HepG2 (cell line): ENCODE data around the gene C11orf21. TPM values are rescaled to one million over a fixed set of nuclear protein-coding genes. Genes with fewer than 3 reads are reported as not detected.

ENCODE experiments used
- ATAC-seq: fragments of 200-7000 bp; cut with Tn5 transposase; 3 replicates; pipeline ENCODE4 v1.9.1; 2020; ENCODE audit warnings: mild to moderate bottlenecking, moderate library complexity
- BruUV-seq: library from RNA; stranded (reverse); fragments of 400-500 nt; replicated peaks from 2 replicates; lab custom pipeline; 2021; lab: Mats Ljungman, UMichigan
- CTCF ChIA-PET: fragments of 300-600 bp; formaldehyde crosslinking; extraction: SDS; loops from one replicate; lab custom pipeline; 2021; ENCODE audit warnings: low total read pairs, inconsistent platforms, low intra/inter-chr PET ratio; lab: Yijun Ruan, JAX
- POLR2A ChIA-PET: fragments of 350-600 bp; sonication (Branson Sonifier 250); formaldehyde crosslinking; loops from one replicate; lab custom pipeline; 2020; ENCODE audit warnings: antibody characterized with exemption, inconsistent platforms; lab: Yijun Ruan, JAX
- DNase-seq: peaks from one replicate; pipeline ENCODE4 v3.0.0-alpha.2; 2015; ENCODE audit warnings: low spot score
- FAIRE-seq: peaks from 3 replicates; lab custom pipeline; 2011; peaks lifted over from hg19 to GRCh38; lab: Jason Lieb, UNC
- H2AFZ ChIP-seq: one replicate; pipeline ENCODE4 v1.6.1; 2011; ENCODE audit warnings: low read length, inconsistent platforms
- H3K27ac ChIP-seq: fragments of 300-600 bp; 3 replicates; pipeline ENCODE4 v1.8.0; 2011; ENCODE audit warnings: mixed run types, mild to moderate bottlenecking, mixed read lengths, low read length, inconsistent platforms; ENCODE audit not compliant: insufficient read depth; ENCODE audit errors: extremely low read length
- H3K27me3 ChIP-seq, 2 experiments: fragments of 200-600 bp in 1 of 2; 2 replicates in 1 of 2; 3 replicates in 1 of 2; pipeline versions ENCODE4 v1.6.0 to v1.8.0; 2011; ENCODE audit warnings: low read length in 2 of 2, mild to moderate bottlenecking in 2 of 2, moderate library complexity in 2 of 2, inconsistent platforms in 1 of 2; ENCODE audit not compliant: insufficient read depth in 2 of 2, control insufficient read depth in 1 of 2
- H3K36me3 ChIP-seq, 2 experiments: fragments of 200-600 bp in 1 of 2; replicated peaks in 1 of 2; 2 replicates in 1 of 2; 3 replicates in 1 of 2; pipeline versions ENCODE4 v1.5.1 to v1.8.0; 2011; ENCODE audit warnings: low read length in 2 of 2, inconsistent platforms in 1 of 2; ENCODE audit not compliant: insufficient read depth in 2 of 2, control insufficient read depth in 1 of 2
- H3K4me1 ChIP-seq: 2 replicates; pipeline ENCODE4 v1.5.1; 2012; ENCODE audit warnings: low read length, inconsistent platforms; ENCODE audit not compliant: insufficient read depth
- H3K4me2 ChIP-seq: 2 replicates; pipeline ENCODE4 v1.6.0; 2011; ENCODE audit warnings: low read depth, low read length, inconsistent platforms
- H3K4me3 ChIP-seq, 3 experiments: fragments of 200-600 bp in 1 of 3; sonication (generic), shearing (Covaris generic) in 1 of 3; replicated peaks in 1 of 3; 2 replicates each; pipeline ENCODE4 v1.5.1; 2011 to 2016; ENCODE audit warnings: low read length in 3 of 3, inconsistent platforms in 2 of 3, low read depth in 2 of 3, mild to moderate bottlenecking in 2 of 3, control low read depth in 1 of 3, mixed read lengths in 1 of 3; ENCODE audit not compliant: insufficient read depth in 1 of 3
- H3K79me2 ChIP-seq: one replicate; pipeline ENCODE4 v1.6.1; 2011; ENCODE audit warnings: low read length, inconsistent platforms; ENCODE audit not compliant: insufficient read depth
- H3K9ac ChIP-seq: 2 replicates; pipeline ENCODE4 v1.6.0; 2011; ENCODE audit warnings: mild to moderate bottlenecking, low read depth, low read length, inconsistent platforms; ENCODE audit not compliant: insufficient read depth
- H3K9me3 ChIP-seq: 2 replicates; pipeline ENCODE4 v1.5.1; 2012; ENCODE audit warnings: mild to moderate bottlenecking, low read length
- H4K20me1 ChIP-seq: 2 replicates; pipeline ENCODE4 v1.6.0; 2011; ENCODE audit warnings: inconsistent platforms, mild to moderate bottlenecking, low read length, moderate library complexity; ENCODE audit not compliant: insufficient read depth
- AFF4 ChIP-seq: sonication (generic); formaldehyde crosslinking; IDR thresholded peaks from 2 replicates; pipeline ENCODE4 v1.4.0; 2020; ENCODE audit warnings: missing genetic modification reagents
- CENPBD1 ChIP-seq: sonication (generic); formaldehyde crosslinking; IDR thresholded peaks from 2 replicates; pipeline ENCODE4 v1.8.0; 2022; ENCODE audit warnings: missing genetic modification reagents, low read depth, mild to moderate bottlenecking, borderline replicate concordance
- FOXP1 ChIP-seq, 2 experiments: fragments of 450-650 bp in 1 of 2; IDR thresholded peaks; 2 replicates each; pipeline ENCODE4 v1.6.1; 2017 to 2018; ENCODE audit warnings: antibody characterized with exemption in 1 of 2
- GFI1 ChIP-seq: sonication (generic); formaldehyde crosslinking; IDR thresholded peaks from 2 replicates; pipeline ENCODE4 v1.5.0; 2020; ENCODE audit warnings: missing genetic modification reagents, mild to moderate bottlenecking, borderline replicate concordance
- HNRNPLL ChIP-seq: fragments of 200-400 bp; formaldehyde crosslinking; IDR thresholded peaks from 2 replicates; pipeline ENCODE4 v1.6.1; 2017; ENCODE audit warnings: mild to moderate bottlenecking, low read depth, low read length; ENCODE audit not compliant: poor library complexity, severe bottlenecking
- IRF2 ChIP-seq: IDR thresholded peaks from 2 replicates; pipeline ENCODE4 v1.6.1; 2018; ENCODE audit warnings: missing genetic modification reagents, missing compliant biosample characterization
- JARID2 ChIP-seq: sonication (generic); formaldehyde crosslinking; IDR thresholded peaks from 2 replicates; pipeline ENCODE4 v1.8.1; 2023; ENCODE audit warnings: missing genetic modification reagents, inconsistent platforms; ENCODE audit not compliant: insufficient replicate concordance
- RFX3 ChIP-seq: IDR thresholded peaks from 2 replicates; pipeline ENCODE4 v1.6.1; 2016; ENCODE audit warnings: missing biosample characterization, missing genetic modification reagents
- SMAD1 ChIP-seq: sonication (generic); formaldehyde crosslinking; IDR thresholded peaks from 2 replicates; pipeline ENCODE4 v1.4.0; 2020; ENCODE audit warnings: missing genetic modification reagents, low read depth, mild to moderate bottlenecking, borderline replicate concordance
- SMARCE1 ChIP-seq: fragments of 450-650 bp; IDR thresholded peaks from 2 replicates; pipeline ENCODE4 v1.6.1; 2017; ENCODE audit warnings: borderline replicate concordance
- SNAPC2 ChIP-seq: sonication (generic); formaldehyde crosslinking; IDR thresholded peaks from 2 replicates; pipeline ENCODE4 v1.8.1; 2022; ENCODE audit warnings: mild to moderate bottlenecking, missing genetic modification reagents
- SP1 ChIP-seq, 2 experiments: fragments of 450-650 bp in 1 of 2; sonication (generic) in 1 of 2; formaldehyde crosslinking in 1 of 2; IDR thresholded peaks; 2 replicates each; pipeline versions ENCODE4 v1.4.0 to v1.6.1; 2016 to 2020; ENCODE audit warnings: missing genetic modification reagents in 1 of 2
- TBX2 ChIP-seq: sonication (generic); formaldehyde crosslinking; IDR thresholded peaks from 2 replicates; pipeline ENCODE4 v1.5.0; 2020; ENCODE audit warnings: missing genetic modification reagents, mild to moderate bottlenecking, borderline replicate concordance
- ZIK1 ChIP-seq: sonication (generic); formaldehyde crosslinking; IDR thresholded peaks from 2 replicates; pipeline ENCODE4 v1.5.0; 2020; ENCODE audit warnings: mild to moderate bottlenecking, low read depth, missing genetic modification reagents, borderline replicate concordance
- ZNF263 ChIP-seq: sonication (generic); formaldehyde crosslinking; IDR thresholded peaks from 2 replicates; pipeline ENCODE4 v1.4.0; 2020; ENCODE audit warnings: missing genetic modification reagents
- ZNF577 ChIP-seq: sonication (generic); formaldehyde crosslinking; IDR thresholded peaks from 2 replicates; pipeline ENCODE4 v1.4.0; 2020; ENCODE audit warnings: mild to moderate bottlenecking, low read depth, missing genetic modification reagents, borderline replicate concordance
- ZNF780A ChIP-seq: sonication (generic); formaldehyde crosslinking; IDR thresholded peaks from 2 replicates; pipeline ENCODE4 v1.8.0; 2022; ENCODE audit warnings: mild to moderate bottlenecking, missing genetic modification reagents, moderate library complexity
- ZUFSP ChIP-seq: sonication (generic); formaldehyde crosslinking; IDR thresholded peaks from 2 replicates; pipeline ENCODE4 v1.9.0; 2021; ENCODE audit warnings: missing genetic modification reagents, mild to moderate bottlenecking, borderline replicate concordance
- WGBS: methylation state at CpG from one replicate; pipeline ENCODE4 v1.1.6; 2017; ENCODE audit warnings: low lambda C conversion rate; 5-methylcytosine and 5-hydroxymethylcytosine counted together
- in situ Hi-C: cut with HindIII; loops from 2 replicates; pipeline ENCODE4 v1.10.0; 2017; ENCODE audit warnings: low pct_unique_long_range_greater_than_20kb; ENCODE audit not compliant: extremely low pct_ligation_motif_present
- intact Hi-C: fragments of 100-400 bp; cut with micrococcal nuclease; formaldehyde crosslinking; loops from one replicate; pipeline ENCODE4 v1.10.0; 2022; ENCODE audit not compliant: unreplicated experiment
- polyA plus RNA-seq, 8 experiments: library from polyadenylated mRNA; depleted of rRNA in 3 of 8; stranded (reverse) in 7 of 8; unstranded in 1 of 8; fragments of >200 nt; fragmentation: Illumina TruSeq in 4 of 8; extraction: Trizol in 4 of 8; gene quantifications; 2 replicates each; pipeline versions ENCODE4 v1.2.1 to v1.2.3, GENCODE V29; 2011 to 2016; ENCODE audit warnings: low read depth in 4 of 8, missing spikeins in 1 of 8, mixed read lengths in 1 of 8; ENCODE audit not compliant: insufficient read depth in 1 of 8
- total RNA-seq, 5 experiments: library from RNA; depleted of rRNA; stranded (reverse); fragments of >200 nt; fragmentation: Illumina TruSeq; extraction: Trizol; gene quantifications; 2 replicates each; pipeline ENCODE4 v1.2.3, GENCODE V29; 2016; ENCODE audit warnings: low read depth in 1 of 5

The C11orf21 gene
- total and polyA plus RNA-seq, 2 of the 13 experiments (the other 11 are each of a cell fraction or from before 2014, with no cell fraction given) = 0.08 TPM; not detected in 1

- H3K9ac ChIP-seq = no peak overlapping the region
- POLR2A ChIA-PET = no interaction called here
- no peak overlapping the region for H3K4me2 ChIP-seq
- no peak for ATAC-seq
- BruUV-seq = no TSS peak
- CTCF ChIA-PET = no interaction called here
- in situ Hi-C loops (no loop called here), intact Hi-C loops (no loop called here)
- H3K79me2 ChIP-seq = no peaks in the 10 kb centered on the region
- H3K27me3 ChIP-seq = peaks cover 3 to 39% of the 10 kb centered on the region in 2 experiments
- H3K4me3 ChIP-seq = no peak overlapping the region
- DNase-seq = no peak
- no peak overlapping the region for H3K27ac ChIP-seq
- no peak for FAIRE-seq
- WGBS = 57% methylated on average over 27 of the region's 30 CpGs
- H4K20me1 ChIP-seq = no peaks in the 10 kb centered on the region
- H3K36me3 ChIP-seq = no peaks in the 10 kb centered on the region
- no peak overlapping the region for H2AFZ ChIP-seq
- no peaks in the 10 kb centered on the region for H3K4me1 ChIP-seq
- no peaks in the 10 kb centered on the region for H3K9me3 ChIP-seq
- TF ChIP-seq IRF2 (CRISPR knock-in tag) (no peak), SNAPC2 (no peak), CENPBD1 (CRISPR knock-in tag) (no peak), ZNF577 (CRISPR knock-in tag) (no peak), ZNF780A (no peak), ZUFSP (CRISPR knock-in tag) (no peak), TBX2 (CRISPR knock-in tag) (no peak), SP1 (IDR thresholded peaks at IDR 0.05) (no peak), SP1 (CRISPR knock-in tag; IDR thresholded peaks at IDR 0.05) (no peak), FOXP1 (IDR thresholded peaks at IDR 0.05) (no peak), FOXP1 (CRISPR knock-in tag; IDR thresholded peaks at IDR 0.05) (no peak), SMAD1 (no peak), AFF4 (CRISPR knock-in tag) (no peak), JARID2 (CRISPR knock-in tag) (no peak), ZIK1 (no peak), GFI1 (no peak), SMARCE1 (no peak), HNRNPLL (no peak), RFX3 (CRISPR knock-in tag) (no peak), ZNF263 (no peak)
Measured at GRCh38 chr11:2275334-2276279, 26.1 kb downstream of the C11orf21 start.
